ENCODE data around the gene SDK1. TPM values are rescaled to one million over a fixed set of nuclear protein-coding genes. Genes with fewer than 3 reads are reported as not detected.
A peak's percentile ranks its signal among the peaks of the same experiment; 100 is the strongest.

SDK1 gene
- total RNA-seq, 1 donor from 2014 or later = 10.4 TPM

DNA sequence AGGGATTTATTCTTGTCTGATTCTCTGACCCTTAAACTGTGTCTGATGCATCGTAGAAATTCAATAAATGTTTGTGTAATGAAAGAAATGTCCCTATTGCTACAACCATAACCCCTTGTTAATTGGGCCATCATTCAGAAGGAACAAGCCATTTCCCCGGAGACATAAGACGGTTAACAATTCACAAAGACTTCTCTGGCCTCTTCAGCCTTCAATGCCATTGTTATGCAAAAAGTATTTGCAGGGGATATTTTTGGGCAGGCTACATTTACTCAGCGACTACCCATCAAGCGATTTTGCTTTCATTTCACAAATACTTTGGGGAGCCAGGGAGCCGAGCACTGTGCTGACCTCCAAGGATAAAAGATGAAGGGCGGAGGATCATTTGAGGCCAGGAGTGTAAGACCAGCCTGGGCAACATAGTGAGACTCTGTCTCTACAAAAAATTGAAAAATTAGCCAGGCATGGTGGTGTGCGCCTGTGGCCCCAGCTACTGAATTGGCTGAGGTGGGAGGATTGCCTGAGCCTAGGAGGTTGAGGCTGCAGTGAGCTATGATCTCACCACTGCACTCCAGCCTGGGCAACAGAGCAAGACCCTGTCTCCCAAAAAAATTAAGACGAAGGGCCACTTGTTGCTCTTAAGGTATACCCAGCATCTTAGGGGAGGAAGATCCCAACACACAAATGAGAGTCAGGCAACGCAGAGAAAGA is 20.0 kb upstream of the SDK1 start:
- H3K4me1 ChIP-seq = no peaks in the 10 kb centered on the region
- no peaks in the 10 kb centered on the region for H3K27me3 ChIP-seq
- no peaks in the 10 kb centered on the region for H3K9me3 ChIP-seq
- H3K36me3 ChIP-seq = no peaks in the 10 kb centered on the region
- no peak for DNase-seq
- intact Hi-C loops (cut with DNase I) = no loop called here
- TF ChIP-seq, protein P1, sequence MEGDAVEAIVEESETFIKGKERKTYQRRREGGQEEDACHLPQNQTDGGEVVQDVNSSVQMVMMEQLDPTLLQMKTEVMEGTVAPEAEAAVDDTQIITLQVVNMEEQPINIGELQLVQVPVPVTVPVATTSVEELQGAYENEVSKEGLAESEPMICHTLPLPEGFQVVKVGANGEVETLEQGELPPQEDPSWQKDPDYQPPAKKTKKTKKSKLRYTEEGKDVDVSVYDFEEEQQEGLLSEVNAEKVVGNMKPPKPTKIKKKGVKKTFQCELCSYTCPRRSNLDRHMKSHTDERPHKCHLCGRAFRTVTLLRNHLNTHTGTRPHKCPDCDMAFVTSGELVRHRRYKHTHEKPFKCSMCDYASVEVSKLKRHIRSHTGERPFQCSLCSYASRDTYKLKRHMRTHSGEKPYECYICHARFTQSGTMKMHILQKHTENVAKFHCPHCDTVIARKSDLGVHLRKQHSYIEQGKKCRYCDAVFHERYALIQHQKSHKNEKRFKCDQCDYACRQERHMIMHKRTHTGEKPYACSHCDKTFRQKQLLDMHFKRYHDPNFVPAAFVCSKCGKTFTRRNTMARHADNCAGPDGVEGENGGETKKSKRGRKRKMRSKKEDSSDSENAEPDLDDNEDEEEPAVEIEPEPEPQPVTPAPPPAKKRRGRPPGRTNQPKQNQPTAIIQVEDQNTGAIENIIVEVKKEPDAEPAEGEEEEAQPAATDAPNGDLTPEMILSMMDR (IDR thresholded peaks at IDR 0.05) = no peak
- no peak overlapping the region for H3K27ac ChIP-seq
- ATAC-seq = no peak
- H3K4me3 ChIP-seq = no peak overlapping the region

DNA sequence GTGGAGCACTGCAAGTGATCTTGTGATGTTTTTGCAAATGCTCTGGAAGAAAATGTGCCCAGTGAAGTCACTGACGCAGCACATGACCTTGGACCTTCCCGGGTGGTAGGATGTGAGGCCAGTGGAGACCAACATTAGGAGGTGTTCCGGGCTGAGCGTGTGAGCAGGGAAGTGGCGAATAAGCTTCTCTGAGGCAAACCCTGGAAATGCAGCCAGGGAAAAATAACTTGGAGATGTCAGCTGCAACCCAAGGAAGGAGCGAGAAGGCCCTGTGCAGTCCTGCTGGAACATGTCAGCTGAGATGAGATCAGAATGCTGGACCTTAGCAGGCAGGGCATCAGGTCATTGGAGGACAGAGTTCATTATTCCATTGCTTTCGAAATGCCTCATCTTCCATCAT is 18.6 kb upstream of the SDK1 start:
- ATAC-seq = peak; percentile 54
- no peaks in the 10 kb centered on the region for H3K4me1 ChIP-seq
- DNase-seq = no peak
- H3K27ac ChIP-seq = no peak overlapping the region
- no peaks in the 10 kb centered on the region for H3K36me3 ChIP-seq
- H3K4me3 ChIP-seq = no peak overlapping the region
- H3K27me3 ChIP-seq = no peaks in the 10 kb centered on the region
- intact Hi-C loops (cut with DNase I) = no loop called here
- H3K9me3 ChIP-seq = no peaks in the 10 kb centered on the region
- TF ChIP-seq, protein P1 (IDR thresholded peaks at IDR 0.05) = no peak

DNA sequence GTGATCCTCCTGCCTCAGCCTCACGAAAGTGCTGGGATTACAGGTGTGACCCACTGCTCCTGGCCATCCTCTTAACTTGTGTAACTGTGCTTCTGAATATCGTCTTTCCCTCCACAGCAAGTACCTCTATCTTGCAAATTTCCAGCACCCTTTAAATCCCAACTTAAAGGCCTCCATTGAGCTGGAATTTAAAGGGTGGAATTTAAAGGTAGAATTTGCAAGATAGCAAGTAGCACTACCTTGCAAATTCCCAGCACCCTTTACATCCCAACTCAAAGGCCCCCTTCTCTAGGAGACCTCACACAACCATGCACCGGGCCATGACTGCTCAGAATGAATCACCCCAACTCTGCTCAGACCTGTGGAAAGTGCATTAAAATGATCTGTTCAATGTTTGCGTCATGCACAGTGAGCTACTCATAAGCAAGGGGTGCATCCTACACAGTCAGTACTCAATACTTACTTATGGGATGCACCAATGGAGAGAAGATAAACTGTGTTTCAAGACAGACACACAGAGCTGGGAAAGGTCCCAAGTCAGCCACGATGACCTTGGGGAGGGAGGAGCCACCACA is 17.8 kb upstream of the SDK1 start:
- ATAC-seq (no peak), DNase-seq (no peak)
- no peak overlapping the region for H3K27ac ChIP-seq
- TF ChIP-seq, protein P1 (IDR thresholded peaks at IDR 0.05) = no peak
- H3K36me3 ChIP-seq = no peaks in the 10 kb centered on the region
- no peak overlapping the region for H3K4me3 ChIP-seq
- intact Hi-C loops (cut with DNase I) = no loop called here
- H3K4me1 ChIP-seq = no peaks in the 10 kb centered on the region
- H3K27me3 ChIP-seq = no peaks in the 10 kb centered on the region
- H3K9me3 ChIP-seq = no peaks in the 10 kb centered on the region

DNA sequence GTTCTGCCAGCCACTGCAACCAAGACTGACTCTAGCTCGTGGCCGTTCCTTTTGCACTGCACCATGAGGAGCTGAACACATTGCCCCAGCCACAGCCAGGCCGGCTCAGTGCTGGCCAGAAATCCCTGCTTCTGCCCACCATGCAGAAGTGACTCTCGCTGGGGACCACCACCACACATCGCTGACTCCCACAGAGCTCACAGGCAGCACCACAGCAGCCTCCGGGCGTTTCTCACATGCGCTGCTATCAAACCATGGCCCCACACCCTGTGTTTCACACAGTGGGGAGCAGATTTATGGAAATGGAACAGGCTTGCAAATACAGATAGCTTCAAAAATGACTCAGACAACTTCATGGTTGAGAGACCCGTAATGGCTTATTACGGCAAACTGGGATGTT is 15.4 kb upstream of the SDK1 start:
- no peaks in the 10 kb centered on the region for H3K4me1 ChIP-seq
- no peak overlapping the region for H3K4me3 ChIP-seq
- DNase-seq (no peak), ATAC-seq (no peak)
- no peak overlapping the region for H3K27ac ChIP-seq
- H3K36me3 ChIP-seq = no peaks in the 10 kb centered on the region
- H3K9me3 ChIP-seq = no peaks in the 10 kb centered on the region
- TF ChIP-seq, protein P1 (IDR thresholded peaks at IDR 0.05) = no peak
- intact Hi-C loops (cut with DNase I) = no loop called here
- H3K27me3 ChIP-seq = no peaks in the 10 kb centered on the region

DNA sequence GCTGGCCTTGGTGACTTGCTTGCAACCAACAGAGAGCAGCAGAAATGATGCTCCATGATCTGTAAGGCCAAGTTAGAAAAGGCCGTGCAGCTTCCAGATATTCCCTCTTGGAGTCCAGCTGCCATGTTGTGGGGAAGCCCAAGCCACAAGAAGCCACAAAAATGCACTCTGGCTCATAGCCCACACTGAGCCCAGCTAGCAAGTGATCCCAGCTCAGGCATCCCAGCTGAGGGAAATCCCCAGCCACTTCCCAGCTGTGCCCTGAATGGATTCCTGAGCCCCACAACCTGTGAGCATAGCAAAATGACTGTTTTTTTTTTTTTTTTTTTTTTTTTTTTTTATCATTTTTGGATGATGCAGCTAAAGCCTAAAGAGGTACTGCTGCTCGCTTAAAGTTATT is 11.1 kb upstream of the SDK1 start:
- no peaks in the 10 kb centered on the region for H3K9me3 ChIP-seq
- intact Hi-C loops (cut with DNase I) = no loop called here
- TF ChIP-seq, protein P1 (IDR thresholded peaks at IDR 0.05) = no peak
- H3K27me3 ChIP-seq = peaks cover 11% of the 10 kb centered on the region
- DNase-seq (no peak), ATAC-seq (no peak)
- no peak overlapping the region for H3K4me3 ChIP-seq
- no peak overlapping the region for H3K27ac ChIP-seq
- no peaks in the 10 kb centered on the region for H3K4me1 ChIP-seq
- no peaks in the 10 kb centered on the region for H3K36me3 ChIP-seq

Measured in upper lobe of right lung (tissue), 1 donor.